ENCODE data around the gene SCN7A.

The SCN7A gene

GRCh38 chr2:166382448-166382847, 111.6 kb downstream of the SCN7A start:
- H2AFZ ChIP-seq (ENCODE audit: low read length) = peak overlapping the region; percentile 24
- DNase-seq (ENCODE audit: low spot score) = no peak
- H2BK15ac ChIP-seq (ENCODE audit: low read length) = no peak overlapping the region
- H3K14ac ChIP-seq (ENCODE audit: low read length) = no peak overlapping the region
- H3K36me3 ChIP-seq (replicated peaks in 1 of 2; ENCODE audit: control insufficient read depth in 2 of 2, insufficient read depth in 2 of 2, low read length in 2 of 2) = no peaks in the 10 kb centered on the region
- H2BK5ac ChIP-seq (ENCODE audit: low read length) = no peak overlapping the region
- WGBS, 2 donors (ENCODE audit: extremely low coverage in 2 of 2, insufficient read length in 2 of 2, insufficient replicate concordance in 1 of 2) = no CpG with 5 or more reads among the region's 3 CpGs
- no peak overlapping the region for H3K4me2 ChIP-seq (ENCODE audit: insufficient read depth, low read length, poor library complexity, severe bottlenecking)
- no peak overlapping the region for H4K91ac ChIP-seq (ENCODE audit: low read depth, low read length, poor library complexity)
- H3K18ac ChIP-seq (ENCODE audit: low read length) = no peak overlapping the region
- H4K8ac ChIP-seq (ENCODE audit: low read depth, low read length) = no peak overlapping the region
- no peaks in the 10 kb centered on the region for H3K4me1 ChIP-seq (ENCODE audit: control insufficient read depth in 2 of 2, insufficient read depth in 1 of 2, low read depth in 1 of 2, low read length in 2 of 2)
- no peak overlapping the region for H3K23ac ChIP-seq (ENCODE audit: low read depth, low read length, poor library complexity)
- no peak overlapping the region for H3K4me3 ChIP-seq (ENCODE audit: low read length in 2 of 2)
- H3K4ac ChIP-seq (ENCODE audit: low read length) = no peak overlapping the region
- H3K79me1 ChIP-seq (ENCODE audit: low read depth, low read length) = no peaks in the 10 kb centered on the region
- no peak overlapping the region for H3K9ac ChIP-seq (ENCODE audit: low read depth, low read length, poor library complexity)
- H2BK120ac ChIP-seq (ENCODE audit: low read depth, low read length) = no peak overlapping the region
- no peaks in the 10 kb centered on the region for H3K9me3 ChIP-seq (replicated peaks in 1 of 2; ENCODE audit: control insufficient read depth in 2 of 2, insufficient read depth in 1 of 2, low read depth in 1 of 2, low read length in 2 of 2)
- no peaks in the 10 kb centered on the region for H3K27me3 ChIP-seq (ENCODE audit: control insufficient read depth in 3 of 3, insufficient read depth in 3 of 3, low read depth in 1 of 3, low read length in 3 of 3)
- H2BK12ac ChIP-seq (ENCODE audit: low read length) = no peak overlapping the region
- no peak overlapping the region for H2AK5ac ChIP-seq (ENCODE audit: low read depth, low read length)
- H3K27ac ChIP-seq (replicated peaks; ENCODE audit: low read length) = no peak overlapping the region

GRCh38 chr2:166380615-166381014, 113.4 kb downstream of the SCN7A start:
- DNase-seq (ENCODE audit: low spot score) = no peak
- no CpG with 5 or more reads among the region's 1 CpG for WGBS, 2 donors (ENCODE audit: extremely low coverage in 2 of 2, insufficient read length in 2 of 2, insufficient replicate concordance in 1 of 2)
- peaks cover 0 to 3% (median 0%) of the 10 kb centered on the region in 3 experiments for H3K27me3 ChIP-seq (ENCODE audit: control insufficient read depth in 3 of 3, insufficient read depth in 3 of 3, low read depth in 1 of 3, low read length in 3 of 3)

GRCh38 chr2:166376873-166377272, 117.2 kb downstream of the SCN7A start:
- Histone ChIP-seq H3K4ac (ENCODE audit: low read length) (no peak overlapping the region), H2BK15ac (ENCODE audit: low read length) (no peak overlapping the region), H4K91ac (ENCODE audit: low read depth, low read length, poor library complexity) (no peak overlapping the region), H2AFZ (ENCODE audit: low read length) (peak overlapping the region; percentile 99), H2BK120ac (ENCODE audit: low read depth, low read length) (no peak overlapping the region), H3K4me2 (ENCODE audit: insufficient read depth, low read length, poor library complexity, severe bottlenecking) (no peak overlapping the region), H3K23ac (ENCODE audit: low read depth, low read length, poor library complexity) (no peak overlapping the region), H3K9me3 (replicated peaks in 1 of 2; ENCODE audit: control insufficient read depth in 2 of 2, insufficient read depth in 1 of 2, low read depth in 1 of 2, low read length in 2 of 2) (no peaks in the 10 kb centered on the region), H2BK12ac (ENCODE audit: low read length) (no peak overlapping the region), H2AK5ac (ENCODE audit: low read depth, low read length) (no peak overlapping the region), H3K27me3 (ENCODE audit: control insufficient read depth in 3 of 3, insufficient read depth in 3 of 3, low read depth in 1 of 3, low read length in 3 of 3) (peaks cover 0 to 3% (median 0%) of the 10 kb centered on the region in 3 experiments), H2BK5ac (ENCODE audit: low read length) (no peak overlapping the region), H4K8ac (ENCODE audit: low read depth, low read length) (no peak overlapping the region), H3K18ac (ENCODE audit: low read length) (no peak overlapping the region), H3K4me3 (ENCODE audit: low read length in 2 of 2) (peak overlapping the region in 1 of 2 donors; percentile 57), H3K27ac (replicated peaks; ENCODE audit: low read length) (no peak overlapping the region), H3K14ac (ENCODE audit: low read length) (no peak overlapping the region), H3K9ac (ENCODE audit: low read depth, low read length, poor library complexity) (no peak overlapping the region), H3K79me1 (ENCODE audit: low read depth, low read length) (no peaks in the 10 kb centered on the region), H3K4me1 (ENCODE audit: control insufficient read depth in 2 of 2, insufficient read depth in 1 of 2, low read depth in 1 of 2, low read length in 2 of 2) (peaks cover 2 to 8% of the 10 kb centered on the region in 2 donors), H3K36me3 (replicated peaks in 1 of 2; ENCODE audit: control insufficient read depth in 2 of 2, insufficient read depth in 2 of 2, low read length in 2 of 2) (no peaks in the 10 kb centered on the region)
- WGBS, 2 donors (ENCODE audit: extremely low coverage in 2 of 2, insufficient read length in 2 of 2, insufficient replicate concordance in 1 of 2) = no CpG with 5 or more reads among the region's 2 CpGs
- DNase-seq (ENCODE audit: low spot score) = no peak

More at GRCh38 chr2:166380615-166381014, 113.4 kb downstream of the SCN7A start:
- H4K8ac ChIP-seq (ENCODE audit: low read depth, low read length) = no peak overlapping the region
- no peak overlapping the region for H3K9ac ChIP-seq (ENCODE audit: low read depth, low read length, poor library complexity)
- no peak overlapping the region for H3K27ac ChIP-seq (replicated peaks; ENCODE audit: low read length)
- no peak overlapping the region for H2AFZ ChIP-seq (ENCODE audit: low read length)
- H3K4me1 ChIP-seq (ENCODE audit: control insufficient read depth in 2 of 2, insufficient read depth in 1 of 2, low read depth in 1 of 2, low read length in 2 of 2) = peaks cover 0 to 4% of the 10 kb centered on the region in 2 donors
- no peak overlapping the region for H3K18ac ChIP-seq (ENCODE audit: low read length)
- no peak overlapping the region for H2AK5ac ChIP-seq (ENCODE audit: low read depth, low read length)
- H4K91ac ChIP-seq (ENCODE audit: low read depth, low read length, poor library complexity) = no peak overlapping the region
- no peak overlapping the region for H3K23ac ChIP-seq (ENCODE audit: low read depth, low read length, poor library complexity)
- no peaks in the 10 kb centered on the region for H3K9me3 ChIP-seq (replicated peaks in 1 of 2; ENCODE audit: control insufficient read depth in 2 of 2, insufficient read depth in 1 of 2, low read depth in 1 of 2, low read length in 2 of 2)
- H2BK15ac ChIP-seq (ENCODE audit: low read length) = no peak overlapping the region
- no peak overlapping the region for H3K4ac ChIP-seq (ENCODE audit: low read length)
- no peak overlapping the region for H2BK12ac ChIP-seq (ENCODE audit: low read length)
- H3K4me2 ChIP-seq (ENCODE audit: insufficient read depth, low read length, poor library complexity, severe bottlenecking) = no peak overlapping the region
- no peak overlapping the region for H2BK5ac ChIP-seq (ENCODE audit: low read length)
- H3K4me3 ChIP-seq (ENCODE audit: low read length in 2 of 2) = no peak overlapping the region
- H3K14ac ChIP-seq (ENCODE audit: low read length) = no peak overlapping the region
- H3K79me1 ChIP-seq (ENCODE audit: low read depth, low read length) = no peaks in the 10 kb centered on the region
- H2BK120ac ChIP-seq (ENCODE audit: low read depth, low read length) = no peak overlapping the region
- H3K36me3 ChIP-seq (replicated peaks in 1 of 2; ENCODE audit: control insufficient read depth in 2 of 2, insufficient read depth in 2 of 2, low read length in 2 of 2) = no peaks in the 10 kb centered on the region

GRCh38 chr2:166376488-166376828, 117.6 kb downstream of the SCN7A start:
- Histone ChIP-seq H4K91ac (ENCODE audit: low read depth, low read length, poor library complexity) (no peak overlapping the region), H2AFZ (ENCODE audit: low read length) (peak overlapping the region; percentile 99), H3K4me3 (ENCODE audit: low read length in 2 of 2) (peak overlapping the region; percentile 57 to 84), H2AK5ac (ENCODE audit: low read depth, low read length) (no peak overlapping the region), H3K9ac (ENCODE audit: low read depth, low read length, poor library complexity) (no peak overlapping the region), H3K79me1 (ENCODE audit: low read depth, low read length) (no peaks in the 10 kb centered on the region), H2BK15ac (ENCODE audit: low read length) (no peak overlapping the region), H3K36me3 (replicated peaks in 1 of 2; ENCODE audit: control insufficient read depth in 2 of 2, insufficient read depth in 2 of 2, low read length in 2 of 2) (no peaks in the 10 kb centered on the region), H3K14ac (ENCODE audit: low read length) (no peak overlapping the region), H3K27ac (replicated peaks; ENCODE audit: low read length) (no peak overlapping the region), H3K4ac (ENCODE audit: low read length) (no peak overlapping the region), H2BK120ac (ENCODE audit: low read depth, low read length) (no peak overlapping the region), H3K9me3 (replicated peaks in 1 of 2; ENCODE audit: control insufficient read depth in 2 of 2, insufficient read depth in 1 of 2, low read depth in 1 of 2, low read length in 2 of 2) (no peaks in the 10 kb centered on the region), H3K23ac (ENCODE audit: low read depth, low read length, poor library complexity) (no peak overlapping the region), H3K18ac (ENCODE audit: low read length) (no peak overlapping the region), H3K4me2 (ENCODE audit: insufficient read depth, low read length, poor library complexity, severe bottlenecking) (peak overlapping the region; percentile 97), H2BK12ac (ENCODE audit: low read length) (no peak overlapping the region), H4K8ac (ENCODE audit: low read depth, low read length) (no peak overlapping the region), H3K4me1 (ENCODE audit: control insufficient read depth in 2 of 2, insufficient read depth in 1 of 2, low read depth in 1 of 2, low read length in 2 of 2) (peaks cover 2 to 8% of the 10 kb centered on the region in 2 donors), H3K27me3 (ENCODE audit: control insufficient read depth in 3 of 3, insufficient read depth in 3 of 3, low read depth in 1 of 3, low read length in 3 of 3) (peaks cover 0 to 3% (median 0%) of the 10 kb centered on the region in 3 experiments), H2BK5ac (ENCODE audit: low read length) (no peak overlapping the region)
- no peak for DNase-seq (ENCODE audit: low spot score)
- WGBS, 2 donors (ENCODE audit: extremely low coverage in 2 of 2, insufficient read length in 2 of 2, insufficient replicate concordance in 1 of 2) = no CpG with 5 or more reads among the region's 11 CpGs
